GM23338 (cell line): ENCODE results near the gene SH3GL3. TPM values are rescaled to one million over a fixed set of nuclear protein-coding genes. Genes with fewer than 3 reads are reported as not detected.

Experiments used
- ATAC-seq: fragments of 200-7000 bp; cut with Tn5 transposase; 3 replicates; pipeline ENCODE4 v1.9.1; 2020
- DNase-seq: peaks from one replicate; pipeline ENCODE4 v3.0.0-alpha.2; 2015; ENCODE audit warnings: low spot score
- H2AFZ ChIP-seq: fragments of 200-600 bp; sonication (generic); 2 replicates; pipeline ENCODE4 v1.8.0; 2016; ENCODE audit warnings: antibody characterized with exemption, mild to moderate bottlenecking, moderate library complexity
- H3F3A ChIP-seq: fragments of 200-600 bp; sonication (generic); replicated peaks from 2 replicates; pipeline ENCODE4 v1.8.0; 2017; ENCODE audit warnings: antibody characterized with exemption, mixed run types, low read depth
- H3K27ac ChIP-seq: fragments of 200-600 bp; sonication (generic); 2 replicates; pipeline ENCODE4 v1.6.1; 2016; ENCODE audit warnings: low read depth
- H3K27me3 ChIP-seq: fragments of 200-600 bp; sonication (generic); 2 replicates; pipeline ENCODE4 v1.8.0; 2016; ENCODE audit warnings: mild to moderate bottlenecking, mixed run types, moderate library complexity; ENCODE audit not compliant: insufficient read depth
- H3K36me3 ChIP-seq: fragments of 200-600 bp; sonication (generic); 2 replicates; pipeline ENCODE4 v1.8.0; 2016; ENCODE audit warnings: mild to moderate bottlenecking; ENCODE audit not compliant: insufficient read depth
- H3K4me1 ChIP-seq: fragments of 200-600 bp; sonication (generic); 2 replicates; pipeline ENCODE4 v1.8.0; 2016; ENCODE audit warnings: mild to moderate bottlenecking, moderate library complexity; ENCODE audit not compliant: insufficient read depth
- H3K4me2 ChIP-seq: fragments of 200-600 bp; sonication (generic); 2 replicates; pipeline ENCODE4 v1.7.1; 2017; ENCODE audit warnings: mixed run types
- H3K4me3 ChIP-seq: fragments of 200-600 bp; sonication (generic); 2 replicates; pipeline ENCODE4 v1.6.1; 2016; ENCODE audit warnings: mixed run types
- H3K79me2 ChIP-seq: fragments of 200-600 bp; sonication (generic); replicated peaks from 2 replicates; pipeline ENCODE4 v1.8.0; 2017; ENCODE audit warnings: mild to moderate bottlenecking; ENCODE audit not compliant: insufficient read depth
- H3K9me2 ChIP-seq: fragments of 200-600 bp; sonication (generic); 2 replicates; pipeline ENCODE4 v1.8.0; 2017; ENCODE audit not compliant: insufficient read depth
- H4K20me1 ChIP-seq: fragments of 200-600 bp; sonication (generic); replicated peaks from 2 replicates; pipeline ENCODE4 v1.8.0; 2017; ENCODE audit warnings: mild to moderate bottlenecking; ENCODE audit not compliant: insufficient read depth
- H3K27ac Mint-ChIP-seq: 2 replicates; pipeline ENCODE4 v1.8.0; 2020; ENCODE audit warnings: inconsistent platforms, mild to moderate bottlenecking, moderate library complexity, mixed read lengths
- H3K27me3 Mint-ChIP-seq: 3 replicates; pipeline ENCODE4 v1.8.0; 2022; ENCODE audit warnings: low read depth, mild to moderate bottlenecking, moderate library complexity, mixed read lengths, inconsistent platforms; ENCODE audit not compliant: insufficient read depth, poor library complexity
- H3K36me3 Mint-ChIP-seq: 3 replicates; pipeline ENCODE4 v1.8.0; 2021; ENCODE audit warnings: low read depth, mild to moderate bottlenecking, inconsistent platforms, moderate library complexity, mixed read lengths
- H3K4me1 Mint-ChIP-seq: 3 replicates; pipeline ENCODE4 v1.8.0; 2020; ENCODE audit warnings: mild to moderate bottlenecking, inconsistent platforms, mixed read lengths
- H3K4me3 Mint-ChIP-seq: 3 replicates; pipeline ENCODE4 v1.8.0; 2021; ENCODE audit warnings: moderate library complexity, mild to moderate bottlenecking, inconsistent platforms, mixed read lengths
- H3K9me3 Mint-ChIP-seq: 3 replicates; pipeline ENCODE4 v1.8.0; 2020; ENCODE audit warnings: moderate library complexity, mild to moderate bottlenecking, inconsistent platforms, mixed read lengths
- CREB1 ChIP-seq: fragments of 250-450 bp; sonication (Bioruptor Pico); IDR thresholded peaks from 2 replicates; pipeline ENCODE4 v1.5.0; 2020; ENCODE audit warnings: low read depth, mild to moderate bottlenecking, moderate library complexity
- EZH2 ChIP-seq: fragments of 200-600 bp; sonication (generic); IDR thresholded peaks from one replicate; pipeline ENCODE4 v1.8.0; 2017; ENCODE audit warnings: antibody characterized with exemption, mild to moderate bottlenecking, low read depth; ENCODE audit not compliant: unreplicated experiment
- EZH2phosphoT487 ChIP-seq: fragments of 200-600 bp; sonication (generic); IDR thresholded peaks from one replicate; pipeline ENCODE4 v1.8.1; 2018; ENCODE audit warnings: antibody characterized with exemption; ENCODE audit not compliant: unreplicated experiment
- JUNB ChIP-seq: IDR thresholded peaks from one replicate; pipeline ENCODE4 v1.6.1; 2016; ENCODE audit warnings: antibody characterized with exemption; ENCODE audit not compliant: unreplicated experiment
- NANOG ChIP-seq: IDR thresholded peaks from 2 replicates; pipeline ENCODE4 v1.6.1; 2016; ENCODE audit warnings: antibody characterized with exemption, borderline replicate concordance
- POLR2AphosphoS5 ChIP-seq: IDR thresholded peaks from 2 replicates; pipeline ENCODE4 v1.6.1; 2016; ENCODE audit warnings: antibody characterized with exemption, low read depth
- STAT1 ChIP-seq: IDR thresholded peaks from one replicate; pipeline ENCODE4 v1.6.1; 2016; ENCODE audit warnings: antibody characterized with exemption; ENCODE audit not compliant: unreplicated experiment
- ZNF114 ChIP-seq: fragments of 250-450 bp; sonication (Bioruptor Pico); IDR thresholded peaks from 2 replicates; pipeline ENCODE4 v1.5.0; 2020; ENCODE audit warnings: mild to moderate bottlenecking, moderate library complexity
- ZNF331 ChIP-seq: fragments of 250-450 bp; sonication (Bioruptor Pico); IDR thresholded peaks from 2 replicates; pipeline ENCODE4 v1.5.0; 2020; ENCODE audit warnings: low read depth, mild to moderate bottlenecking, moderate library complexity
- polyA plus RNA-seq: library from polyadenylated mRNA; unstranded; fragments of >200 nt; fragmentation: Nextera tagmentation; extraction: Ambion mirVana; gene quantifications from 2 replicates; pipeline ENCODE4 v1.2.1, GENCODE V29; 2016
- total RNA-seq: library from RNA; depleted of rRNA; stranded (reverse); fragments of >200 nt; shearing (Covaris generic); gene quantifications from 2 replicates; pipeline ENCODE4 v1.2.3, GENCODE V29; 2014
- TF ChIP-seq, protein P1 (sequence below), 2 experiments: fragments of 200-600 bp in 1 of 2; sonication (generic) in 1 of 2; conservative IDR thresholded peaks; 2 replicates each; pipeline versions ENCODE4 v1.5.1 to v1.6.1; 2016 to 2017; ENCODE audit warnings: antibody characterized with exemption in 2 of 2, low read depth in 2 of 2, mild to moderate bottlenecking in 2 of 2, moderate library complexity in 1 of 2
- TF ChIP-seq, protein P2 (sequence below): fragments of 250-450 bp; sonication (Bioruptor Pico); IDR thresholded peaks from 2 replicates; pipeline ENCODE4 v1.5.0; 2020; ENCODE audit warnings: mild to moderate bottlenecking, moderate library complexity
- TF ChIP-seq, protein P3 (sequence below): IDR thresholded peaks from one replicate; pipeline ENCODE4 v1.6.1; 2018; ENCODE audit warnings: antibody characterized with exemption; ENCODE audit not compliant: unreplicated experiment
- TF ChIP-seq, protein P4 (sequence below): IDR thresholded peaks from 2 replicates; pipeline ENCODE4 v1.6.1; 2016; ENCODE audit warnings: antibody characterized with exemption

The SH3GL3 gene
- total and polyA plus RNA-seq, 2 experiments from 2014 or later = 15.9 to 21.1 TPM

DNA sequence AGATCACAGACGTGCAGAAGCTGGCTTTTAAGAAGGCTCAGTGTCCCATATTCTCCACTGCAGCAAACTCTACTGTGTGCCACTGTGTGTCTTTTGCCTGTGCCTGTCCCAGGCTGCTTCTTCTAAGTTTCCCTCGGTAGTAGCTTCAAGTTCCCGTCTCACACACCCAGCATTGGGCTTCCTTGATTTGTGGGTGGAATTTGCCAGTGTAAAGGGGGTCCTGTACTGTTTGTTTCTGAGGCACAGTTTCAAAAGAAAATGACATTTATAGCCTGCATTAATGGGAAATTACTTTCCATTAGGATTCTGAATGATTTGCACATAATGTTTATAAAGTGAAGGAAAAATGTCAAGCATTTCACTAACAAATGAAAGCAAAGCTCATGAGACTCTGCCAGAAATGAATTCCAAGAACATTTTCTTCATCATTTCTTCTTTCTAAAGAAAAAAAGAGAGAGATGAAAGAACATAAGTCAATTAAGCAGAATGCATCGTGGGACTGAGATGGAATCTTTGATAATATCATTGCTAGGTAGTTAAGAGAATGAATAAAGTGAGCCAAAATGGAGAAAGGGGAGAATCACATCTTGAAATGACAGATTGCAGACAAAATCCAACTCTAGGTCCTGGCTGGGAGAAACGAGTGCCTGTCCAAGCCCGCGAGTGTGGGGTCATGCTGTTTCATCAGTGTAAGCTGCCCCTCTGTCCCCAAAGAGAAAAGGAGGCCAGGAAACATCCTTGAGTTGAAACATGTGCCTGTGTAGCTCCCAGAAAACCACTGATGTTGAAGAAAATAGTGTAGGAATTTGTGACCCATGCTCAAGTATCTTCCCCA is 158.2 kb downstream of the SH3GL3 start:
- TF ChIP-seq, protein P1, sequence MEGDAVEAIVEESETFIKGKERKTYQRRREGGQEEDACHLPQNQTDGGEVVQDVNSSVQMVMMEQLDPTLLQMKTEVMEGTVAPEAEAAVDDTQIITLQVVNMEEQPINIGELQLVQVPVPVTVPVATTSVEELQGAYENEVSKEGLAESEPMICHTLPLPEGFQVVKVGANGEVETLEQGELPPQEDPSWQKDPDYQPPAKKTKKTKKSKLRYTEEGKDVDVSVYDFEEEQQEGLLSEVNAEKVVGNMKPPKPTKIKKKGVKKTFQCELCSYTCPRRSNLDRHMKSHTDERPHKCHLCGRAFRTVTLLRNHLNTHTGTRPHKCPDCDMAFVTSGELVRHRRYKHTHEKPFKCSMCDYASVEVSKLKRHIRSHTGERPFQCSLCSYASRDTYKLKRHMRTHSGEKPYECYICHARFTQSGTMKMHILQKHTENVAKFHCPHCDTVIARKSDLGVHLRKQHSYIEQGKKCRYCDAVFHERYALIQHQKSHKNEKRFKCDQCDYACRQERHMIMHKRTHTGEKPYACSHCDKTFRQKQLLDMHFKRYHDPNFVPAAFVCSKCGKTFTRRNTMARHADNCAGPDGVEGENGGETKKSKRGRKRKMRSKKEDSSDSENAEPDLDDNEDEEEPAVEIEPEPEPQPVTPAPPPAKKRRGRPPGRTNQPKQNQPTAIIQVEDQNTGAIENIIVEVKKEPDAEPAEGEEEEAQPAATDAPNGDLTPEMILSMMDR (conservative IDR thresholded peaks at IDR 0.05; ENCODE audit: low read depth in 2 of 2) = no peak
- no peak for TF ChIP-seq STAT1
- no peak for TF ChIP-seq EZH2
- TF ChIP-seq, protein P2, sequence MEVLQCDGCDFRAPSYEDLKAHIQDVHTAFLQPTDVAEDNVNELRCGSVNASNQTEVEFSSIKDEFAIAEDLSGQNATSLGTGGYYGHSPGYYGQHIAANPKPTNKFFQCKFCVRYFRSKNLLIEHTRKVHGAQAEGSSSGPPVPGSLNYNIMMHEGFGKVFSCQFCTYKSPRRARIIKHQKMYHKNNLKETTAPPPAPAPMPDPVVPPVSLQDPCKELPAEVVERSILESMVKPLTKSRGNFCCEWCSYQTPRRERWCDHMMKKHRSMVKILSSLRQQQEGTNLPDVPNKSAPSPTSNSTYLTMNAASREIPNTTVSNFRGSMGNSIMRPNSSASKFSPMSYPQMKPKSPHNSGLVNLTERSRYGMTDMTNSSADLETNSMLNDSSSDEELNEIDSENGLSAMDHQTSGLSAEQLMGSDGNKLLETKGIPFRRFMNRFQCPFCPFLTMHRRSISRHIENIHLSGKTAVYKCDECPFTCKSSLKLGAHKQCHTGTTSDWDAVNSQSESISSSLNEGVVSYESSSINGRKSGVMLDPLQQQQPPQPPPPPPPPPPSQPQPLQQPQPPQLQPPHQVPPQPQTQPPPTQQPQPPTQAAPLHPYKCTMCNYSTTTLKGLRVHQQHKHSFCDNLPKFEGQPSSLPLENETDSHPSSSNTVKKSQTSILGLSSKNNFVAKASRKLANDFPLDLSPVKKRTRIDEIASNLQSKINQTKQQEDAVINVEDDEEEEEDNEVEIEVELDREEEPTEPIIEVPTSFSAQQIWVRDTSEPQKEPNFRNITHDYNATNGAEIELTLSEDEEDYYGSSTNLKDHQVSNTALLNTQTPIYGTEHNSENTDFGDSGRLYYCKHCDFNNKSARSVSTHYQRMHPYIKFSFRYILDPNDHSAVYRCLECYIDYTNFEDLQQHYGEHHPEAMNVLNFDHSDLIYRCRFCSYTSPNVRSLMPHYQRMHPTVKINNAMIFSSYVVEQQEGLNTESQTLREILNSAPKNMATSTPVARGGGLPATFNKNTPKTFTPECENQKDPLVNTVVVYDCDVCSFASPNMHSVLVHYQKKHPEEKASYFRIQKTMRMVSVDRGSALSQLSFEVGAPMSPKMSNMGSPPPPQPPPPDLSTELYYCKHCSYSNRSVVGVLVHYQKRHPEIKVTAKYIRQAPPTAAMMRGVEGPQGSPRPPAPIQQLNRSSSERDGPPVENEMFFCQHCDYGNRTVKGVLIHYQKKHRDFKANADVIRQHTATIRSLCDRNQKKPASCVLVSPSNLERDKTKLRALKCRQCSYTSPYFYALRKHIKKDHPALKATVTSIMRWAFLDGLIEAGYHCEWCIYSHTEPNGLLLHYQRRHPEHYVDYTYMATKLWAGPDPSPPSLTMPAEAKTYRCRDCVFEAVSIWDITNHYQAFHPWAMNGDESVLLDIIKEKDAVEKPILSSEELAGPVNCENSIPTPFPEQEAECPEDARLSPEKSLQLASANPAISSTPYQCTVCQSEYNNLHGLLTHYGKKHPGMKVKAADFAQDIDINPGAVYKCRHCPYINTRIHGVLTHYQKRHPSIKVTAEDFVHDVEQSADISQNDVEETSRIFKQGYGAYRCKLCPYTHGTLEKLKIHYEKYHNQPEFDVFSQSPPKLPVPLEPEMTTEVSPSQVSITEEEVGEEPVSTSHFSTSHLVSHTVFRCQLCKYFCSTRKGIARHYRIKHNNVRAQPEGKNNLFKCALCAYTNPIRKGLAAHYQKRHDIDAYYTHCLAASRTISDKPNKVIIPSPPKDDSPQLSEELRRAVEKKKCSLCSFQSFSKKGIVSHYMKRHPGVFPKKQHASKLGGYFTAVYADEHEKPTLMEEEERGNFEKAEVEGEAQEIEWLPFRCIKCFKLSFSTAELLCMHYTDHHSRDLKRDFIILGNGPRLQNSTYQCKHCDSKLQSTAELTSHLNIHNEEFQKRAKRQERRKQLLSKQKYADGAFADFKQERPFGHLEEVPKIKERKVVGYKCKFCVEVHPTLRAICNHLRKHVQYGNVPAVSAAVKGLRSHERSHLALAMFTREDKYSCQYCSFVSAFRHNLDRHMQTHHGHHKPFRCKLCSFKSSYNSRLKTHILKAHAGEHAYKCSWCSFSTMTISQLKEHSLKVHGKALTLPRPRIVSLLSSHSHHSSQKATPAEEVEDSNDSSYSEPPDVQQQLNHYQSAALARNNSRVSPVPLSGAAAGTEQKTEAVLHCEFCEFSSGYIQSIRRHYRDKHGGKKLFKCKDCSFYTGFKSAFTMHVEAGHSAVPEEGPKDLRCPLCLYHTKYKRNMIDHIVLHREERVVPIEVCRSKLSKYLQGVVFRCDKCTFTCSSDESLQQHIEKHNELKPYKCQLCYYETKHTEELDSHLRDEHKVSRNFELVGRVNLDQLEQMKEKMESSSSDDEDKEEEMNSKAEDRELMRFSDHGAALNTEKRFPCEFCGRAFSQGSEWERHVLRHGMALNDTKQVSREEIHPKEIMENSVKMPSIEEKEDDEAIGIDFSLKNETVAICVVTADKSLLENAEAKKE (CRISPR knock-in tag) = no peak
- no peak for TF ChIP-seq POLR2AphosphoS5
- no peak for TF ChIP-seq CREB1
- no peak for TF ChIP-seq ZNF331
- TF ChIP-seq JUNB = no peak
- TF ChIP-seq, protein P3, sequence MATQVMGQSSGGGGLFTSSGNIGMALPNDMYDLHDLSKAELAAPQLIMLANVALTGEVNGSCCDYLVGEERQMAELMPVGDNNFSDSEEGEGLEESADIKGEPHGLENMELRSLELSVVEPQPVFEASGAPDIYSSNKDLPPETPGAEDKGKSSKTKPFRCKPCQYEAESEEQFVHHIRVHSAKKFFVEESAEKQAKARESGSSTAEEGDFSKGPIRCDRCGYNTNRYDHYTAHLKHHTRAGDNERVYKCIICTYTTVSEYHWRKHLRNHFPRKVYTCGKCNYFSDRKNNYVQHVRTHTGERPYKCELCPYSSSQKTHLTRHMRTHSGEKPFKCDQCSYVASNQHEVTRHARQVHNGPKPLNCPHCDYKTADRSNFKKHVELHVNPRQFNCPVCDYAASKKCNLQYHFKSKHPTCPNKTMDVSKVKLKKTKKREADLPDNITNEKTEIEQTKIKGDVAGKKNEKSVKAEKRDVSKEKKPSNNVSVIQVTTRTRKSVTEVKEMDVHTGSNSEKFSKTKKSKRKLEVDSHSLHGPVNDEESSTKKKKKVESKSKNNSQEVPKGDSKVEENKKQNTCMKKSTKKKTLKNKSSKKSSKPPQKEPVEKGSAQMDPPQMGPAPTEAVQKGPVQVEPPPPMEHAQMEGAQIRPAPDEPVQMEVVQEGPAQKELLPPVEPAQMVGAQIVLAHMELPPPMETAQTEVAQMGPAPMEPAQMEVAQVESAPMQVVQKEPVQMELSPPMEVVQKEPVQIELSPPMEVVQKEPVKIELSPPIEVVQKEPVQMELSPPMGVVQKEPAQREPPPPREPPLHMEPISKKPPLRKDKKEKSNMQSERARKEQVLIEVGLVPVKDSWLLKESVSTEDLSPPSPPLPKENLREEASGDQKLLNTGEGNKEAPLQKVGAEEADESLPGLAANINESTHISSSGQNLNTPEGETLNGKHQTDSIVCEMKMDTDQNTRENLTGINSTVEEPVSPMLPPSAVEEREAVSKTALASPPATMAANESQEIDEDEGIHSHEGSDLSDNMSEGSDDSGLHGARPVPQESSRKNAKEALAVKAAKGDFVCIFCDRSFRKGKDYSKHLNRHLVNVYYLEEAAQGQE = no peak
- TF ChIP-seq EZH2phosphoT487 = no peak
- TF ChIP-seq ZNF114 (CRISPR knock-in tag) = no peak
- TF ChIP-seq, protein P4, sequence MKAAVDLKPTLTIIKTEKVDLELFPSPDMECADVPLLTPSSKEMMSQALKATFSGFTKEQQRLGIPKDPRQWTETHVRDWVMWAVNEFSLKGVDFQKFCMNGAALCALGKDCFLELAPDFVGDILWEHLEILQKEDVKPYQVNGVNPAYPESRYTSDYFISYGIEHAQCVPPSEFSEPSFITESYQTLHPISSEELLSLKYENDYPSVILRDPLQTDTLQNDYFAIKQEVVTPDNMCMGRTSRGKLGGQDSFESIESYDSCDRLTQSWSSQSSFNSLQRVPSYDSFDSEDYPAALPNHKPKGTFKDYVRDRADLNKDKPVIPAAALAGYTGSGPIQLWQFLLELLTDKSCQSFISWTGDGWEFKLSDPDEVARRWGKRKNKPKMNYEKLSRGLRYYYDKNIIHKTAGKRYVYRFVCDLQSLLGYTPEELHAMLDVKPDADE = no peak
- TF ChIP-seq NANOG = no peak
- Histone ChIP-seq H3K27ac (no peak overlapping the region), H3K9me2 (no peaks in the 10 kb centered on the region), H3F3A (no peaks in the 10 kb centered on the region), H3K4me2 (no peak overlapping the region), H3K4me3 (no peak overlapping the region), H3K27me3 (no peaks in the 10 kb centered on the region), H3K36me3 (no peaks in the 10 kb centered on the region), H2AFZ (no peak overlapping the region), H3K79me2 (no peaks in the 10 kb centered on the region), H4K20me1 (no peaks in the 10 kb centered on the region), H3K4me1 (no peaks in the 10 kb centered on the region)
- H3K27ac Mint-ChIP-seq = no peak overlapping the region
- no peak for DNase-seq
- H3K9me3 Mint-ChIP-seq = peaks cover 10% of the 10 kb centered on the region
- H3K27me3 Mint-ChIP-seq = peaks cover 5% of the 10 kb centered on the region
- peaks cover 10% of the 10 kb centered on the region; the same call in 2 of the 3 replicates for H3K36me3 Mint-ChIP-seq
- H3K4me3 Mint-ChIP-seq = no peak overlapping the region
- no peak for ATAC-seq
- H3K4me1 Mint-ChIP-seq = no peaks in the 10 kb centered on the region
